Endothelial cell of umbilical vein (primary cell): ENCODE data around the gene DIPK1A. TPM values are rescaled to one million over a fixed set of nuclear protein-coding genes. Genes with fewer than 3 reads are reported as not detected.
A peak's percentile ranks its signal among the peaks of the same experiment; 100 is the strongest.

Experiments used
- BruUV-seq: library from RNA; stranded (reverse); fragments of 400-500 nt; replicated peaks from 2 replicates; lab custom pipeline; 2021; lab: Mats Ljungman, UMichigan
- CTCF ChIA-PET: fragments of 300-600, 350-600 bp; sonication (Branson Sonifier 250); formaldehyde crosslinking; loops from one replicate; lab custom pipeline; 2021; ENCODE audit warnings: antibody characterized with exemption, inconsistent platforms; lab: Charles Lee
- POLR2A ChIA-PET: fragments of 300-600, 350-600 bp; sonication (Branson Sonifier 250); formaldehyde crosslinking; loops from one replicate; lab custom pipeline; 2021; ENCODE audit warnings: antibody characterized with exemption, inconsistent platforms; lab: Charles Lee
- DNase-seq: peaks from one replicate; pipeline ENCODE4 v3.0.0-alpha.2; 2011; ENCODE audit warnings: low read depth, low spot score
- FAIRE-seq: peaks from 2 replicates; lab custom pipeline; 2011; peaks lifted over from hg19 to GRCh38; lab: Jason Lieb, UNC
- H2AFZ ChIP-seq: 2 replicates; pipeline ENCODE4 v1.6.0; 2012; ENCODE audit warnings: low read depth, low read length, control low read depth, inconsistent platforms
- H3K27ac ChIP-seq: 2 replicates; pipeline ENCODE4 v1.5.1; 2011; ENCODE audit warnings: low read depth, mild to moderate bottlenecking, control low read depth, low read length, moderate library complexity; ENCODE audit not compliant: insufficient read depth
- H3K27me3 ChIP-seq, 2 experiments: 2 replicates each; pipeline versions ENCODE4 v1.6.0 to v1.6.1; 2011; ENCODE audit warnings: low read length in 2 of 2, mixed read lengths in 1 of 2; ENCODE audit not compliant: control insufficient read depth in 2 of 2, insufficient read depth in 2 of 2
- H3K36me3 ChIP-seq, 2 experiments: 2 replicates in 1 of 2; 3 replicates in 1 of 2; pipeline ENCODE4 v1.5.1; 2011; ENCODE audit warnings: low read length in 2 of 2, mild to moderate bottlenecking in 1 of 2, moderate library complexity in 1 of 2; ENCODE audit not compliant: control insufficient read depth in 2 of 2, insufficient read depth in 2 of 2; ENCODE audit errors: extremely low read depth in 1 of 2
- H3K4me1 ChIP-seq: 3 replicates; pipeline ENCODE4 v1.5.1; 2011; ENCODE audit warnings: mild to moderate bottlenecking, low read length; ENCODE audit not compliant: control insufficient read depth, insufficient read depth; ENCODE audit errors: extremely low read depth
- H3K4me2 ChIP-seq: 2 replicates; pipeline ENCODE4 v1.6.1; 2011; ENCODE audit warnings: low read length, control low read depth, mixed read lengths; ENCODE audit not compliant: insufficient read depth
- H3K4me3 ChIP-seq, 3 experiments: fragments of 200-600 bp in 1 of 3; sonication (generic), shearing (Covaris generic) in 1 of 3; replicated peaks in 1 of 3; 2 replicates each; pipeline ENCODE4 v1.5.1; 2011 to 2016; ENCODE audit warnings: control low read depth in 3 of 3, low read length in 3 of 3, mild to moderate bottlenecking in 2 of 3, inconsistent platforms in 1 of 3, low read depth in 1 of 3, moderate library complexity in 1 of 3; ENCODE audit not compliant: insufficient read depth in 1 of 3
- H3K79me2 ChIP-seq: 2 replicates; pipeline ENCODE4 v1.6.0; 2012; ENCODE audit warnings: low read length, inconsistent platforms; ENCODE audit not compliant: control insufficient read depth, insufficient read depth
- H3K9ac ChIP-seq: replicated peaks from 2 replicates; pipeline ENCODE3; 2011; ENCODE audit warnings: low read length, control low read depth; ENCODE audit not compliant: insufficient read depth; ENCODE audit errors: extremely low read depth
- H3K9me1 ChIP-seq: replicated peaks from 3 replicates; pipeline ENCODE4 v1.6.0; 2011; ENCODE audit warnings: mild to moderate bottlenecking, low read length; ENCODE audit not compliant: control insufficient read depth, insufficient read depth; ENCODE audit errors: extremely low read depth
- H3K9me3 ChIP-seq: replicated peaks from 2 replicates; pipeline ENCODE4 v1.5.1; 2012; ENCODE audit warnings: low read length, inconsistent platforms; ENCODE audit not compliant: control insufficient read depth, insufficient read depth
- H4K20me1 ChIP-seq: replicated peaks from 2 replicates; pipeline ENCODE3; 2011; ENCODE audit warnings: mild to moderate bottlenecking, low read length; ENCODE audit not compliant: control insufficient read depth, insufficient read depth; ENCODE audit errors: extremely low read depth
- EZH2 ChIP-seq: IDR thresholded peaks from 2 replicates; pipeline ENCODE4 v1.6.1; 2012; ENCODE audit warnings: borderline replicate concordance, low read depth, mild to moderate bottlenecking, moderate library complexity, low read length, inconsistent platforms; ENCODE audit not compliant: severe bottlenecking
- FOS ChIP-seq: IDR thresholded peaks from 2 replicates; pipeline ENCODE4 v1.6.1; 2011; ENCODE audit warnings: mild to moderate bottlenecking, low read length, moderate library complexity, borderline replicate concordance; ENCODE audit not compliant: insufficient read depth
- JUN ChIP-seq: IDR thresholded peaks from 2 replicates; pipeline ENCODE4 v1.6.1; 2011; ENCODE audit warnings: borderline replicate concordance, low read depth; ENCODE audit not compliant: insufficient read length, insufficient read depth
- POLR2A ChIP-seq: IDR thresholded peaks from 2 replicates; pipeline ENCODE4 v1.6.1; 2012; ENCODE audit warnings: low read depth, mild to moderate bottlenecking, control low read depth, low read length
- POLR2AphosphoS5 ChIP-seq: IDR thresholded peaks from 2 replicates; pipeline ENCODE4 v1.6.1; 2012; ENCODE audit warnings: low read depth, mild to moderate bottlenecking, control low read depth, low read length, moderate library complexity; ENCODE audit not compliant: insufficient read depth
- dilution Hi-C: fragments of 300-500 bp; cut with MboI; formaldehyde crosslinking; loops from one replicate; pipeline ENCODE4 v1.15.0; 2019; ENCODE audit warnings: low sequenced_read_pairs; ENCODE audit not compliant: extremely low pct_ligation_motif_present
- intact Hi-C: fragments of 100-400 bp; cut with micrococcal nuclease; formaldehyde crosslinking; loops from one replicate; pipeline ENCODE4 v1.10.0; 2022
- polyA plus RNA-seq, 4 experiments: library from polyadenylated mRNA; depleted of rRNA in 3 of 4; stranded (reverse) in 3 of 4; unstranded in 1 of 4; fragments of >200 nt; gene quantifications; 2 replicates each; pipeline versions ENCODE4 v1.2.1 to v1.2.3, GENCODE V29; 2011 to 2012; ENCODE audit warnings: missing spikeins in 1 of 4
- total RNA-seq: library from RNA; stranded (reverse); gene quantifications from 2 replicates; pipeline ENCODE4 v1.2.3, GENCODE V29; 2021

The DIPK1A gene
- total and polyA plus RNA-seq, 2 donors (not counting 3 experiments of a cell fraction or from before 2014, with no cell fraction given): 0.25 to 0.93 TPM

DNA sequence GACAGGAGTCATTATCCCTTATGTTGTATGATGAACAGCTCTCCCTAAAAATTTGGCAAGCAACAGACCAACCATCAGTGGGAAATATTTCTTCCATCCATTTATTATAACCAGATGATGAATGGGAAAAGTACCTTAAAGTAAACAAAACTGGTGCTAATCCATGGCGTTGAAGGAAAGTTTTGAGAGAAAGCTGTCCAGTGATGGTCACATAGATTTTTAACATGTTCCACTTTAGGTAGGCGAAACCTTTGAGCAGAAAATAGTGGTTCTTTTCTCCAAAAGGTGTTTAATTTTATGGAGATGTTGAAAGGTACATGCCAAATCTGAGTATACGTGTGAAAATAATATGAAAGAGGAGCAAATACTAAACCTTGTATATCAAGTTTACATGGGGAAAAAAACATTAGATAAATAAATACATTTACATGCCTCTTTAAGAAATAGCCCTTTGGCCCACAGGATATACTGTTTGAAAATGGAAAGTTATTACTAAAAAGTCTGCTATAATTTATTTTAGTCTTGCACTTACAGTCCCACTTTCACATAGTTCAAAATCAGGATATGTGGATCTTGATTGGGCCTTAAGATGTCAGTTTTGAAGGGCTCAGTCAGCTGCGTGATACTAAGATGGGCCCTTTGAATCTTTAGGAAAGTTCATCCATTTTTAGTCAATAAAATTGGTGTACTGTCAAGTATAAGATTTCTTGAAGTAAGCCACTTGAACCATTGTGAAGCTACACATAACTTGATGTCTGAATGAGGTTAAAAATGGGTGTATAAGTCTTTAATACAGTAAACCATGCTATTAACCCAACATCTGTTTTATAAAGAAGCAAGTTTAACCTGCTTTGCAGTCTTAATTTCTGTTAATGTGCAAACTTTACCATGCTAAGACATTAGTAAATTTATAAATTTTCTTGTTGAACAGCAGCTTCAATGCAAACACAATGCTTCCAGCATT lies 118.9 kb downstream of the DIPK1A start:
- peaks cover 18 to 43% of the 10 kb centered on the region in 2 experiments for H3K36me3 ChIP-seq
- H3K4me3 ChIP-seq: no peak overlapping the region
- no peak for DNase-seq
- H3K4me2 ChIP-seq: no peak overlapping the region
- no peak overlapping the region for H2AFZ ChIP-seq
- H3K9me3 ChIP-seq: no peaks in the 10 kb centered on the region
- H3K9ac ChIP-seq: no peak overlapping the region
- TF ChIP-seq JUN (no peak), POLR2AphosphoS5 (peak; percentile 14)
- dilution Hi-C loops (no loop called here), intact Hi-C loops (no loop called here)
- no TSS peak for BruUV-seq
- ChIA-PET CTCF (interaction anchor here (1.4 to 1.5 kb wide), 2 partner anchors 151 to 532 kb away, joined by 3 read pairs; no protein-coding TSS in a partner anchor), POLR2A (interaction anchor here (0.6 to 1.1 kb wide), 2 partner anchors 10 to 33 kb away, joined by 5 to 6 read pairs; partner anchors contain the start of gene RPL5)
- H3K27ac ChIP-seq: no peak overlapping the region
- H3K79me2 ChIP-seq: peaks cover 33% of the 10 kb centered on the region
- H3K27me3 ChIP-seq: no peaks in the 10 kb centered on the region
- no peaks in the 10 kb centered on the region for H3K4me1 ChIP-seq
- no peaks in the 10 kb centered on the region for H3K9me1 ChIP-seq
- no peak for FAIRE-seq
- peaks cover 11% of the 10 kb centered on the region for H4K20me1 ChIP-seq

DNA sequence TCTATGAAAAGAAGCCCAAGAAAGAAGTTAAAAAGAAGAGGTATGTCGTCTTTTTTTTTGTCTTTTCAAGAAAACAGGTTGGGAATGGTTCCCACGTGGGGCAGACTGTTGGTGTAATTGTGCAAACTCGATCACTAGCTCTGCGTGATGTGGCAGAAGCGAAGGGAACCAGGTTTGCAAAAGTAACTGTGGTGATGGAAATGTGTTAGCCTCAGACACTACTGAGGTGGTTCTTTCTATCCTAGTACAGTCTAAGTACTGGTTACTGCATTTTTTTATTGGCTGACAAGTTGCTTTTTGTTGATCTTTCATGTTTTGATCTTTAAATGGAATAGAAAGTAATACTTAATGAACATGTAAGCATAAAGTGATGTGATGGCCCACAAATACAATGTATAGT lies 120.7 kb downstream of the DIPK1A start:
- peaks cover 51% of the 10 kb centered on the region for H3K79me2 ChIP-seq
- peaks cover 14% of the 10 kb centered on the region for H4K20me1 ChIP-seq
- H3K9ac ChIP-seq: no peak overlapping the region
- no peak overlapping the region for H3K4me3 ChIP-seq
- BruUV-seq: no TSS peak
- dilution Hi-C loops (no loop called here), intact Hi-C loops (no loop called here)
- no peaks in the 10 kb centered on the region for H3K9me1 ChIP-seq
- no peak overlapping the region for H3K4me2 ChIP-seq
- no peak for TF ChIP-seq FOS
- TF ChIP-seq EZH2: no peak
- peak; percentile 17 for TF ChIP-seq POLR2A
- DNase-seq (no peak), FAIRE-seq (no peak)
- H2AFZ ChIP-seq: no peak overlapping the region
- H3K27ac ChIP-seq: no peak overlapping the region
- CTCF ChIA-PET: interaction anchor here (1.4 kb wide), 1 partner anchor 9 kb away, joined by 3 read pairs; no protein-coding TSS in a partner anchor
- peaks cover 4% of the 10 kb centered on the region for H3K4me1 ChIP-seq
- H3K36me3 ChIP-seq: peaks cover 20 to 56% of the 10 kb centered on the region in 2 experiments
- no peaks in the 10 kb centered on the region for H3K9me3 ChIP-seq
- POLR2A ChIA-PET: interaction anchor here (0.7 to 1.6 kb wide), 2 partner anchors 9 to 1890 kb away, joined by 4 to 6 read pairs; no protein-coding TSS in a partner anchor
- no peaks in the 10 kb centered on the region for H3K27me3 ChIP-seq
